ENCODE data around the gene RB1. TPM values are rescaled to one million over a fixed set of nuclear protein-coding genes. Genes with fewer than 3 reads are reported as not detected.

The RB1 gene
- total and polyA plus RNA-seq, 2 experiments from 2014 or later, result 19.5 to 22.3 TPM

- no peak for ATAC-seq
- Mint-ChIP-seq H3K36me3 (ENCODE audit: low read depth) (no peaks in the 10 kb centered on the region), H3K4me1 (peaks cover 4% of the 10 kb centered on the region), H3K4me3 (no peak overlapping the region), H3K27ac (no peak overlapping the region), H3K27me3 (ENCODE audit: insufficient read depth, low read depth, poor library complexity) (no peaks in the 10 kb centered on the region), H3K9me3 (no peaks in the 10 kb centered on the region)
- no peaks in the 10 kb centered on the region for H3K36me3 ChIP-seq (ENCODE audit: insufficient read depth)
- no peaks in the 10 kb centered on the region for H3K79me2 ChIP-seq (replicated peaks; ENCODE audit: insufficient read depth)
- TF ChIP-seq POLR2AphosphoS5 (IDR thresholded peaks at IDR 0.05; ENCODE audit: low read depth) (no peak), JUNB (IDR thresholded peaks at IDR 0.05; ENCODE audit: unreplicated experiment) (no peak), ZNF114 (CRISPR knock-in tag; IDR thresholded peaks at IDR 0.05) (no peak), ETS1 (IDR thresholded peaks at IDR 0.05) (no peak), EZH2 (IDR thresholded peaks at IDR 0.05; ENCODE audit: low read depth, unreplicated experiment) (no peak), ZNF331 (CRISPR knock-in tag; IDR thresholded peaks at IDR 0.05; ENCODE audit: low read depth) (no peak), CTCF (conservative IDR thresholded peaks at IDR 0.05; ENCODE audit: low read depth in 2 of 2) (no peak), ZNF462 (CRISPR knock-in tag; IDR thresholded peaks at IDR 0.05) (no peak), CREB1 (CRISPR knock-in tag; IDR thresholded peaks at IDR 0.05; ENCODE audit: low read depth) (no peak), STAT1 (IDR thresholded peaks at IDR 0.05; ENCODE audit: unreplicated experiment) (no peak), REST (IDR thresholded peaks at IDR 0.05; ENCODE audit: unreplicated experiment) (no peak), EZH2phosphoT487 (IDR thresholded peaks at IDR 0.05; ENCODE audit: unreplicated experiment) (no peak), NANOG (IDR thresholded peaks at IDR 0.05; ENCODE audit: borderline replicate concordance) (no peak)
- no peaks in the 10 kb centered on the region for H3K27me3 ChIP-seq (ENCODE audit: insufficient read depth)
- H2AFZ ChIP-seq, result no peak overlapping the region
- no peaks in the 10 kb centered on the region for H3K4me1 ChIP-seq (ENCODE audit: insufficient read depth)
- no peaks in the 10 kb centered on the region for H4K20me1 ChIP-seq (replicated peaks; ENCODE audit: insufficient read depth)
- no peak overlapping the region for H3K4me3 ChIP-seq
- no peak overlapping the region for H3K4me2 ChIP-seq
- no peaks in the 10 kb centered on the region for H3F3A ChIP-seq (replicated peaks; ENCODE audit: low read depth)
- H3K27ac ChIP-seq (ENCODE audit: low read depth), result no peak overlapping the region
- no peaks in the 10 kb centered on the region for H3K9me2 ChIP-seq (ENCODE audit: insufficient read depth)
- DNase-seq (ENCODE audit: low spot score), result no peak
Observed at GRCh38 chr13:48405875-48406274, 102.3 kb downstream of the RB1 start.

All from GM23338 (cell line).